ENCODE measurements around the gene KCNC3.

The KCNC3 gene

GRCh38 chr19:50327461-50328223 lies 1.5 kb downstream of the KCNC3 start:
- no peak for DNase-seq (ENCODE audit: low read depth)

DNA sequence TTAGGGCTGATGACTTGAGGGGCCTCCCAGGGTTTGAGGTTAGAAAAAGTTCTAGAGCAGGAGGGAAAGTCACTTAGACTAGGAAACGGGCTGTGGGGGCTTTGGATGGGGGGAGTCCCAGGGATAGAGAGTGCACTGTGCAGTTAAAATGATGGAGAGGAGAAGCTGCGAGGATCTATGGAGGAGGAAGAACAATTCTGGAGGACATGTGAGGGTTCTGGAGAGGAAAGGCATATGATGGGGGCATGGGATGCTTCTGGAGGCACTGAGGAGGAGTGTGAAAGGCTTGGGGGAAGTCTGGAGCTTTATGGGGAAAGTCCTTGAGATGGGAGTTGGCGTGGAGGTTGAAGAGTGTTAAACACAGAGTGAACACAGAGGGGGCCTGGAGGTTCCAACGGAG lies 2.2 kb downstream of the KCNC3 start:
- no peak for DNase-seq (ENCODE audit: low read depth)

DNA sequence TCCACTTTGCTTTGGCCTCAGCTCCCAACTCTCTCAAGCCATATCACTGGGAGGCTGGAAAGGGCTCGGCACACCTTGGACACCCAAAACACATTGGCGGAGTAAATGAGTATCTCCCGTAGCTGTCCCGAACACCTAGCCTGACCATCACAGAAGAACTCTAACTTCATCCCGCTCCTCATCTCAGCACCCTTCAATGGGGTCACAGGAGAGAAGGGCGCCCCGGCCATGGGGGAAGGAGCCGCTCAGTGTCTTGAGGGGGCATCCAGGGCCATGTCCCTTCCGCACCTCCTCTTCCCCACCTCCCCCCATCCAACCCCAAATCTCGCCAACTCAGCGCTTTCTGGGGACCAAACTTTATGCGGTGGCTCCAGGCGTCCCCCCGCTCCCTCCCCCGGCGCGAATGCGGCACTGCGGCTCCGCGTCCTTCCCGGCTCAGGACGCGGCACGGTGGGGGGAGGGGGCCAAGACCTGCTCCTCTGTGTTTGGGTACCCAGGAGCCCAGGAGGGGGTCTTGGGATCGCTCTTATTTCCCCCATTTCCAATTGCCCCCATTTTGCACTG lies 3.0 kb downstream of the KCNC3 start:
- no peak for DNase-seq (ENCODE audit: low read depth)

- no peak for DNase-seq (ENCODE audit: low read depth)
These were observed 3.7 kb downstream of the KCNC3 start for GRCh38 chr19:50325310-50326100.

GRCh38 chr19:50324331-50324730 lies 4.8 kb downstream of the KCNC3 start:
- no peak for DNase-seq (ENCODE audit: low read depth)

DNA sequence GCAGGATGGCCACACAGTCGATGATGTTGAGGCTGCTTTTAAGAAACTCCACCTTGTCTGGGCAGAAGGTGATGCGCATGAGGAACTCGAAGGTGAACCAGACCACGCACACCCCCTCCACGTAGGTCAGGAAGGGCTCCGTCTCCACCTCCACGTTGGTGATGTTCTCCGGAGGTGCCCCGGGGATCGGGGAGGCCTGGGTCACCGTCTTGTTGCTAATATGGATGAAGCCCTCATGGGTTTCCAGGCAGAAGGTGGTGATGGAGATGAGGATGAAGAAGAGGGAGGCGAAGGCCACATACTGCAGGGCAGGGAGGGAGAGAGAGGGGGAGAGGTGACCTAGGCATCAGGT lies 5.4 kb downstream of the KCNC3 start:
- no peak for DNase-seq (ENCODE audit: low read depth)

DNA sequence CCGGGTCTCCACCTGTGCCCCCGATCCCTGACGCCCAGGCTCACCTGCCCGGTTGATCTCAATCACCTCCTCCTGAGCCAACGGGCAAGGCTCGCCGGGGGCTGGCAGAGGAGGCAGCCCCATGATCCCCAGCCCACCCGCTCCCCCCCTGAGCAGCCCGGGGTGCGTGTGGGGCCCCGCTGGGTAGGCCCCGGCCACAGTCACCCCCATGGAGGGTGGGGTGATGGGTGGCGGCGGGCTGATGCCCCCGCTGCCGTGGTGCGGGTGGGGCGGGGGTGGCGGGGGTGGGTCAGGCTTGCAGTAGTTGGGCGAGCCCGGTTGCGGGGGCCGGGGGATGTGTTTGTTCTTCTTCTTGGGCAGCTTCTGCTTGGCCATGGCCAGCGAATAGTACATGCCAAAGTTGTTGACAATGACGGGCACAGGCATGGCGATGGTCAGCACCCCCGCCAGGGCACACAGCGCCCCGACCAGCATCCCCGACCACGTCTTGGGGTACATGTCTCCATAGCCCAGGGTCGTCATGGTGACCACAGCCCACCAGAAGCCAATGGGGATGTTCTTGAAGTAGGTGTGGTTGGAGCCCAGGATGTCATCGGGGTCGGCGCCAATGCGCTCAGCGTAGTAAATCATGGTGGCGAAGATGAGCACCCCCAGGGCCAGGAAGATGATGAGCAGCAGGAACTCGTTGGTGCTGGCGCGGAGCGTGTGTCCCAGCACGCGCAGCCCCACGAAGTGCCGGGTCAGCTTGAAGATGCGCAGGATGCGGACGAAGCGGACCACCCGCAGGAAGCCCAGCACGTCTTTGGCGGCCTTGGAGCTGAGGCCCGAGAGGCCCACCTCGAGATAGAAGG lies 6.0 kb downstream of the KCNC3 start:
- no peak for DNase-seq (ENCODE audit: low read depth)

DNA sequence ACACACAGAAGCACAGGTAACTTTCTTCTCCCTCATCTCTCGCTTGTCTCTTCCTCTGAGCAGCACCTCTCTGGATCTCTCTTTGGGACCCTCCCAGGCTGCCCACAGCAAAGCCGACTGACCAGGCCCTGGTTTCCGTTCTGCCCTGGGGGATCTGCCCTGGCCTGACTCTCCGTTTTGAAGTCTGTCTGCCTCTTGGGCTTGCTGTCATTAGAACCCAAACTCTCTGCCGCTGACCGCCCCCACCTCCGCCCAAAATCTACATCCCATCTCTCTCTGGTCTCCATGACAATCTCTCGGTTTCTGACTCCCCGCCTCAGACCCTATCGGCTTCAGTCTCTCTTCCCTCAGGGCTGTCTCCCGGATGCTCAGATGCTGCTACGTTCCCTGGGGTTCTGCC lies 6.9 kb downstream of the KCNC3 start:
- no peak for DNase-seq (ENCODE audit: low read depth)

DNA sequence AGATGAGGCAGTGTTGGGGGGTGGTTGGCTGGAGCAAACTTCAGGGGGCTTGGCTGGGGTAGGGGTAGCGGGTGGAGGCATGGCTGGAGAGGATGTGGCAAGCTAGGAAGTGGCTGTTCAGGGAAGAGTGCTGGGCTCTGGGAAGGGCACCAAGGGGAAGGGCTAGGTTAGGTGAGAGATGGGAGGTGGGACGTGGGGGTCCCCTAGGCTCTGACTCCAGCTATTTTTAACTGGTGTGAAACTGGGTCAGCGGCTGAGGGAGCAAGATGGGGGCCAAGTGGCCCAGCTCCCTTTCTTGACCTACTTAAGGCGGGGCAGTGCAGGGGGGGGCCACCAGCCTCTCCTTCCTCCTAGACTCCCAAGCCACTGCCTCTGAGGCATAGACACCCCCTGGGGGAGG lies 7.3 kb downstream of the KCNC3 start:
- no peak for DNase-seq (ENCODE audit: low read depth)

GRCh38 chr19:50320596-50320995 lies 8.6 kb downstream of the KCNC3 start:
- no peak for DNase-seq (ENCODE audit: low read depth)

DNA sequence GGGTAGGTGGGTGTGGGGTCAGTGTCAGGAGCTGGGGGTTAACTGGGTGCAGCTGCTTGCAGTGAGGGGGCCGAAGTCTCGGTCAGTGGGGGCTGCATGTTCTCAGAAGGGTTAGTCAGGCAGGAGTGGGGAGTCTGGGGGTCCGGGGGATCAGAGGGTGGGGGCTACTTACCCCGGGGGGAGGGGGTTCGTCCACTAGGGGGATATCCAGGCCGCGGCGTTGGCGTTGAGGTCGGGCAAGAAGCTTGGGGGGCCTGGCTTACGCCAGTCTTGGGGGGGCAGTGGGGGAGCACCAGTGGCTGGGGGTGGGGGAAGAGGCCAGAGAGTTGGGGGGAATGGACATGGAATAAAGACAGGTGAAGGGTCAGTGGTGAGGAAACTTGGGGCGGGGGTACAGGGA lies 9.1 kb downstream of the KCNC3 start:
- DNase-seq (ENCODE audit: low read depth): no peak

- DNase-seq (ENCODE audit: low read depth): no peak
These were observed 10.0 kb downstream of the KCNC3 start for GRCh38 chr19:50319156-50319555.

DNA sequence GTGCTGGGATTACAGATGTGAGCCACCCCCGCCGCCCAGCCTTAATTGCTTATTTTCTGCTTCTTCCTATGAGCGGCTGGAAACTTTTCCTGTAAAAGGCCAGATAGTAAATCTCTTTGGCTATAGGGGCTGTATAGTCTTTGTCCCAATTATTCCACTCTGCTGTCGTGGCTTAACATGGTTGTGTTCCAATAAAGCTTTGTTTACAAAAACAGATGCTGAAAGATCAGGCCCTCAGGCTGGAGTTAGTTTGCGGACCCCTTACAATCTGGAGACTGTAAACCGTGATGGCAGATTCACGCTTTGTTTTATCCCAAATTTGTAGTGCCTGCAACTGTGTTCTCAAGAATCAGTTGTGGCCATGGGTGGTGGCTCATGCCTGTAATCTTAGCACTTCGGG lies 10.7 kb downstream of the KCNC3 start:
- DNase-seq (ENCODE audit: low read depth): no peak

DNA sequence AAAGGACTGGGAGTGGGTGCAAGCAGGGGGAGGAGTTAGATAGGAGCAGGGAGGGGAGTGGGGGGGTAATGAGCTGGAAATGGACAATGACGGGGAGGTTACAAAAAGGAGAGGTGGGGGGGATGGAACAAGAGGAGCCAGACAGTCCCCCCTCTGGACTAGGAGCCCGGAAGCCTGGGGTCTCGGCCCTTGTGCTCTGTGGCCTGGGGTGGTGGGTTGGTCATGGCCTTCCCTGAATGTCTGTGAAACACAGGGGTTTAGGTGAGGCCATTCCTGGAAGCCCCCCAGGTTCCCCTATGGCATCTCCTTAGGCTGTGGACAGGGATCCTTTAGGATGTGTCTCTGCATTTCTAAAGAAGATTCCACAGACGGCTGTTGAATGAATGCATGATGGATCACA lies 12.1 kb downstream of the KCNC3 start:
- no peak for DNase-seq (ENCODE audit: low read depth)

DNA sequence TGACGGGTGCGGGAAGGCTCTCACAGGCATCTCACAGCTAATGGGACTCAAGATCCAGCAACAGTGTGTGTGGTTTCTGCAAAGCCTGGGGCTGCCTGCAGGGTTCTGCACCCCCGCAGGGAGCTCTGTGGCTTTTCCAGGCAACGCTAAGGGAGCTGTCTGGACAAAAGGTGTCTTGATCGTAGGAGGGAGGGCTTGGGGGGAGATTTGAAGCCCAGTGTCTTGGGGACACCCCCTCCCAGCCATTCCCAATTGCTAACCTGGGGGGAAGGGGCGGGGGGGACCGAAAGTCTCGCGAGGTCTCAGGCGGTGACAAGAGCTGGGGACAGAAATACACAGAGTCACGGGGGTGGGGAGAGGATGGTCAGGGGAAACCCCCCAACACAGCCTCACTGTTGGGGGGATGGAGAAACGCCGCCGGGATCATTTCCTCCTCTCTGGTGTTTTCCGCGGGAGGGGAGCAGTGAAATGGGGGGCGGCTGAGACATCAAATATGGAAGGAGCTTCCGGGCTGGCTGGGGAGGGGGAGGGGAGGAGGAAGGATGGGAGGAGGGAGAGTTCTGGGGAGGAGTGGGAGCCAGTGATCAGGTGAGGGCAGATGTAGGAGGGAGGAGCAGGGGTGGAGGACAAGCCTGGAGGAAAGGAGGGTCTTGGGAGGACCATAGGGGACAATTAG lies 13.3 kb downstream of the KCNC3 start:
- DNase-seq (ENCODE audit: low read depth): no peak

DNA sequence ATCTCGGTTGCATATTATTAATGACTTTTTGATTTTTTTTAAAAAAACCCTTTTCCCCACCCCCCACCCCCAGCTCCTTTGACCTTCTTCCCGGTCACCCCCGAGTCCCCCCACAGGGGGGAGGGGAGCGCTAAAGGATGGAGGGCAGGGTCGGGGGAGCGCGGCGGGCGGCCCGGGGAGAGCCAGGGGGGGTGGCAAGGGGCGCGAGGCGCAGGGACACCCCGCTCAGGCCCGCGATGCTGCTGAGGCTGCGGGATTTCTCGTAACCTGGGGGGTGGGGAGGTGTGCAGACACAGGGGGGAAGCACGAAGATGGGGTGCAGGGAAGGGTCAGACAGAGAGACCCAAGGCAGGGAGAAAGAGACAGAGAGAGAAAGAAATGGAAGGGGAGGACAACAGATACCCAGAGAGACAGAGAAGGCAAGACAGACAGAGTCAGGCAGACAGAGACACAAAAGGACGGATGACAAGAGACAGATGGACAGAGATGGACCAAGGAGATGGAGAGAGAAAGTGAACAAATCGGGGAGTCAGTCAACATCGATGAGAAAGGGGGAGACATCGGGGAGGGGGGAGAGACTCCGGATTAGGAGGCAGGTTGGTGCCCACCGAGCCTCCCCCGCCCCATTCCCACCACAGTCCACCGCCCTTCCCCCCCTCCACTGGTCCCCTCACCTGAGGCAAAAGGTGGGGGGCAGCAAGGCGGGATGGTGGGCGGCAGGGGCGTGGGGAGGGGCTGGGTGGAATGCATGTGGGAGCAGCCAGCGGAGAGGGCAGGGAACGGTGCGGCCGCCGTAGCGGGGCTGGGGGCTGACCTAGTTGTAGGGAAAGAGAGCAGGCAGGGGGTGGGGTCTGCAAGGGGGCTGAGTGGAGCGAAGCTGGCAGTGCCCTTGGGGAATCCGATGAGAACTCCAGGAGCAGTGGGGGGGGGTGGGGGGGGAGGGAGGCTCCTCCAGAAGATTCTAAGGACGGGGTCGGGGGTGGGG lies 14.2 kb downstream of the KCNC3 start:
- DNase-seq (ENCODE audit: low read depth): no peak

GRCh38 chr19:50313812-50314536 lies 15.2 kb downstream of the KCNC3 start:
- no peak for DNase-seq (ENCODE audit: low read depth)

DNA sequence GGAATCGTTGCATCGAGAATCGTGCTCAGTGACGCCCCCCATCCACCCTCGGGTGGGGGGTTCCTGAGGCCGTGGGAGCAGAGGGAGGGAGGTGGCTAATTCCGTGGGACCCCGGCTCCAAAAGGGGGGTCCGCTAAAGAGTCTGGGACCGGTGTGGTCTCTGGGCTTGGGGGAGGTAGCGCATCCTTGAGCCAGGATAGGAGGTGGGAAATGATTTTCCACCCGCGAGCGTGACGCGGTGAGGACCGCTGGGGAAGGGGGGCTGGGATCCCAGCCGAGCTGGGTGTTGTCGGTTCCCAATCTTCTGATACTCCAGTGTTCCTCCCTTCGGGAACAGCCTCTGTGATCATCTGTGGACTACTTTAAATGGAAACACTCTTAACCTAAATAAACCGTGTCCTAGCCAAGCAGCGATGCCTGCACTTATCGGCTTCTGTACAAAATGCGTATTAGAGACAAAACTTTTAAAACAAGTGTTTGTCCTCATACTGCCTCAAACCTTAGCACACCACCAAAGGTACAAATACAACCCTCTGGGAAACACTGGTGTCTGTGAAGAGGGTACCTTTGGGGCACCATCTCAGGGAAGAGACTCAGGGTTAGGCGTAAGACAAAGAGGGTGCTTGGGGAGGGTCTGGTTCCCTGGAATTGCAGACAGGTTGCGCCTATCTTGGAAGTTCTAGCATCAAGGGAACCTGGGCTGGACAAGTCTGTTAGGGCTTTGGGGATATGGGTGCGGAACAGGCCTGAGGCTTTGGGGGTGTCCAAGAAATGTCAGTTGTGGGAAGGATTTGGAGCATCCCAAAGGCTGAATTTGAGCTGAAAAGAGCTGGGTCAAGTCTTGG lies 16.0 kb downstream of the KCNC3 start:
- DNase-seq (ENCODE audit: low read depth): no peak

All from GM04503 (cell line).